Right kidney (tissue), 9 donors: Measurements from ENCODE around the gene MAGEB6B.
"Not testable (repeated sequence)": the region's sequence is repeated elsewhere in the genome, so short reads cannot be mapped to it uniquely, and the experiment has no call there.

Experiments
- DNase-seq: peaks from one replicate; pipeline ENCODE4 v3.0.0-alpha.2; 2016
- long read RNA-seq, 8 donors: transcript quantifications; one replicate each; lab custom pipeline, GENCODE V29; 2026

The MAGEB6B gene
- long read RNA-seq, donor 1: 0 reads
- long read RNA-seq, donor 2: 0 reads
- long read RNA-seq, donor 3: 0 reads
- long read RNA-seq, donor 4: 0 reads
- long read RNA-seq, donor 5: 0 reads
- long read RNA-seq, donor 6: 0 reads
- long read RNA-seq, donor 7: 0 reads
- long read RNA-seq, donor 8: 0 reads

- DNase-seq: no peak
These were observed at the start of gene MAGEB6B for GRCh38 chrX:26160301-26160700. TSS of gene MAGEB6B (plus strand) at chrX:26160601. CDS start at chrX:26160601, 0 bp downstream.

- no peak for DNase-seq
These were observed 22.1 kb upstream of the MAGEB6B start, which contains the start of gene MAGEB18 for GRCh38 chrX:26138274-26138673. TSS of gene MAGEB18 (plus strand) at chrX:26138343. CDS start at chrX:26138986, 643 bp downstream.

- DNase-seq: no peak
These were observed 14.4 kb upstream of the MAGEB6B start for GRCh38 chrX:26146024-26146423.

- DNase-seq: no peak
These were observed 31.8 kb downstream of the MAGEB6B start, which contains the start of gene MAGEB6 for GRCh38 chrX:26192204-26192603. TSS of gene MAGEB6 (plus strand) at chrX:26192440. CDS start at chrX:26193847, 1,407 bp downstream.

GRCh38 chrX:26203561-26203960 is 43.2 kb downstream of the MAGEB6B start:
- no peak for DNase-seq

- not testable (repeated sequence) for DNase-seq
These were observed 44.3 kb downstream of the MAGEB6B start for GRCh38 chrX:26204717-26205116.

GRCh38 chrX:26208012-26208411 is 47.6 kb downstream of the MAGEB6B start:
- no peak for DNase-seq
